PC-3 (cell line): ENCODE measurements around the gene CDH4. TPM values are rescaled to one million over a fixed set of nuclear protein-coding genes. Genes with fewer than 3 reads are reported as not detected.

Experiments used
- ATAC-seq: fragments of 200-7000 bp; cut with Tn5 transposase; 2 replicates; pipeline ENCODE4 v1.9.1; 2020; ENCODE audit warnings: mild to moderate bottlenecking, moderate library complexity
- BruUV-seq: library from RNA; stranded (reverse); fragments of 400-500 nt; replicated peaks from 2 replicates; lab custom pipeline; 2021; lab: Mats Ljungman, UMichigan
- CTCF ChIA-PET: fragments of 300-600 bp; sonication (Branson Sonifier 250); formaldehyde crosslinking; loops from one replicate; lab custom pipeline; 2022; ENCODE audit warnings: antibody characterized with exemption; lab: Charles Lee
- POLR2A ChIA-PET: fragments of 300-600 bp; sonication (Branson Sonifier 250); formaldehyde crosslinking; loops from one replicate; lab custom pipeline; 2022; ENCODE audit warnings: antibody characterized with exemption; ENCODE audit not compliant: unreplicated experiment; lab: Charles Lee
- DNase-seq: peaks from one replicate; pipeline ENCODE4 v3.0.0-alpha.2; 2015
- H2AFZ ChIP-seq: fragments of 300-600 bp; sonication (generic); 2 replicates; pipeline ENCODE4 v1.6.0; 2016; ENCODE audit warnings: antibody characterized with exemption, low read length
- H3F3A ChIP-seq: fragments of 300-600 bp; sonication (generic); one replicate; pipeline ENCODE4 v1.6.0; 2017; ENCODE audit warnings: antibody characterized with exemption, low read length, control low read depth, mild to moderate bottlenecking; ENCODE audit not compliant: unreplicated experiment
- H3K27ac ChIP-seq: fragments of 300-600 bp; sonication (generic); 2 replicates; pipeline ENCODE4 v1.5.1; 2016; ENCODE audit warnings: mild to moderate bottlenecking, low read length
- H3K27me3 ChIP-seq: fragments of 300-600 bp; sonication (generic); 2 replicates; pipeline ENCODE4 v1.6.1; 2016; ENCODE audit warnings: low read length, mixed read lengths
- H3K36me3 ChIP-seq: fragments of 300-600 bp; sonication (generic); 2 replicates; pipeline ENCODE4 v1.6.1; 2016; ENCODE audit warnings: low read depth, mixed run types, low read length, mixed read lengths
- H3K4me1 ChIP-seq: fragments of 300-600 bp; sonication (generic); 2 replicates; pipeline ENCODE4 v1.5.1; 2016; ENCODE audit warnings: low read length; ENCODE audit not compliant: insufficient read depth
- H3K4me2 ChIP-seq: fragments of 300-600 bp; sonication (generic); 2 replicates; pipeline ENCODE4 v1.6.0; 2016; ENCODE audit warnings: low read length
- H3K4me3 ChIP-seq: fragments of 300-600 bp; sonication (generic); 2 replicates; pipeline ENCODE4 v1.5.1; 2016; ENCODE audit warnings: mild to moderate bottlenecking, low read length, mixed read lengths
- H3K79me2 ChIP-seq: fragments of 300-600 bp; sonication (generic); 2 replicates; pipeline ENCODE4 v1.6.1; 2017; ENCODE audit warnings: low read length, mixed read lengths
- H3K9ac ChIP-seq: fragments of 300-600 bp; sonication (generic); 2 replicates; pipeline ENCODE4 v1.6.0; 2016; ENCODE audit warnings: mild to moderate bottlenecking, low read length
- H3K9me2 ChIP-seq: fragments of 300-600 bp; sonication (generic); replicated peaks from 2 replicates; pipeline ENCODE4 v1.6.1; 2016; ENCODE audit warnings: mixed run types, low read length, mixed read lengths
- H3K9me3 ChIP-seq: fragments of 300-600 bp; sonication (generic); 2 replicates; pipeline ENCODE4 v1.6.1; 2016; ENCODE audit warnings: low read length, mixed read lengths
- H4K20me1 ChIP-seq: fragments of 300-600 bp; sonication (generic); 2 replicates; pipeline ENCODE4 v1.6.1; 2016; ENCODE audit warnings: low read length, mixed read lengths
- CTCF ChIP-seq: fragments of 300-600 bp; sonication (generic); conservative IDR thresholded peaks from 2 replicates; pipeline ENCODE4 v1.5.1; 2017; ENCODE audit warnings: antibody characterized with exemption, low read depth, mild to moderate bottlenecking, low read length
- EZH2 ChIP-seq: fragments of 300-600 bp; sonication (generic); IDR thresholded peaks from one replicate; pipeline ENCODE4 v1.6.1; 2017; ENCODE audit warnings: antibody characterized with exemption, mild to moderate bottlenecking, low read length; ENCODE audit not compliant: unreplicated experiment
- EZH2phosphoT487 ChIP-seq: fragments of 300-600 bp; sonication (generic); IDR thresholded peaks from 2 replicates; pipeline ENCODE4 v1.6.1; 2018; ENCODE audit warnings: mild to moderate bottlenecking, antibody characterized with exemption, low read length, borderline replicate concordance
- intact Hi-C: fragments of 100-400 bp; cut with micrococcal nuclease; formaldehyde crosslinking; loops from 2 replicates; pipeline ENCODE4 v1.9.0; 2023
- total RNA-seq: library from RNA; depleted of rRNA; stranded (reverse); fragments of >200 nt; gene quantifications from 2 replicates; pipeline ENCODE4 v1.2.3, GENCODE V29; 2014

CDH4 gene
- total RNA-seq, 1 experiment from 2014 or later = not detected

GRCh38 chr20:61755971-61756845, 504.1 kb downstream of the CDH4 start:
- ATAC-seq (no peak), DNase-seq (no peak)
- H3K4me1 ChIP-seq = no peaks in the 10 kb centered on the region
- intact Hi-C loops = no loop called here
- no TSS peak for BruUV-seq
- H3K27ac ChIP-seq = no peak overlapping the region
- H3K36me3 ChIP-seq = no peaks in the 10 kb centered on the region
- no peaks in the 10 kb centered on the region for H3K79me2 ChIP-seq
- H3K4me2 ChIP-seq = no peak overlapping the region
- no peaks in the 10 kb centered on the region for H3K9me2 ChIP-seq
- H3K27me3 ChIP-seq = peaks cover 56% of the 10 kb centered on the region
- H3F3A ChIP-seq = no peaks in the 10 kb centered on the region
- ChIA-PET POLR2A (no interaction called here), CTCF (no interaction called here)
- no peak overlapping the region for H3K4me3 ChIP-seq
- no peak overlapping the region for H2AFZ ChIP-seq
- H4K20me1 ChIP-seq = no peaks in the 10 kb centered on the region
- TF ChIP-seq EZH2 (no peak), EZH2phosphoT487 (no peak), CTCF (no peak)
- H3K9ac ChIP-seq = no peak overlapping the region
- no peaks in the 10 kb centered on the region for H3K9me3 ChIP-seq

GRCh38 chr20:61756966-61757677, 505.1 kb downstream of the CDH4 start:
- intact Hi-C loops = no loop called here
- Histone ChIP-seq H3K4me2 (no peak overlapping the region), H4K20me1 (no peaks in the 10 kb centered on the region), H3K4me3 (no peak overlapping the region), H3K9me2 (no peaks in the 10 kb centered on the region), H2AFZ (no peak overlapping the region), H3K27me3 (peaks cover 60% of the 10 kb centered on the region), H3K27ac (no peak overlapping the region), H3K9me3 (no peaks in the 10 kb centered on the region), H3F3A (no peaks in the 10 kb centered on the region), H3K9ac (no peak overlapping the region), H3K36me3 (no peaks in the 10 kb centered on the region), H3K4me1 (no peaks in the 10 kb centered on the region), H3K79me2 (no peaks in the 10 kb centered on the region)
- DNase-seq (no peak), ATAC-seq (no peak)
- TF ChIP-seq EZH2phosphoT487 (no peak), EZH2 (no peak), CTCF (no peak)
- no TSS peak for BruUV-seq
- ChIA-PET CTCF (no interaction called here), POLR2A (no interaction called here)
